ENCODE results near the gene MAJIN. TPM values are rescaled to one million over a fixed set of nuclear protein-coding genes. Genes with fewer than 3 reads are reported as not detected.
A peak's percentile ranks its signal among the peaks of the same experiment; 100 is the strongest.
"Not testable (repeated sequence)": the region's sequence is repeated elsewhere in the genome, so short reads cannot be mapped to it uniquely, and the experiment has no call there.

The MAJIN gene
- not detected for total RNA-seq

GRCh38 chr11:64971421-64972233 is at the start of gene MAJIN:
Gene MAJIN (minus strand): TSS chr11:64972108. CDS start chr11:64959405, 12,703 bp downstream.
- CTCF ChIA-PET = interaction anchor here (0.7 to 1.7 kb wide), 5 partner anchors 43 to 523 kb away, joined by 3 to 6 read pairs (median 4); partner anchors contain the start of gene ARL2
- DNase-seq (peak; percentile 88), ATAC-seq (peak; percentile 80)
- H3K4me1 Mint-ChIP-seq = peaks cover 37% of the 10 kb centered on the region
- H3K27me3 Mint-ChIP-seq = no peaks in the 10 kb centered on the region
- H3K9me3 Mint-ChIP-seq (ENCODE audit: low read depth) = no peaks in the 10 kb centered on the region
- H3K36me3 Mint-ChIP-seq = no peaks in the 10 kb centered on the region
- peak within 1 kb of the TSS; percentile 59 for H3K27ac Mint-ChIP-seq
- H3K4me3 Mint-ChIP-seq = peak within 1 kb of the TSS; percentile 56

GRCh38 chr11:65021509-65021908 is 49.6 kb upstream of the MAJIN start:
- Mint-ChIP-seq H3K27ac (no peak overlapping the region), H3K27me3 (no peaks in the 10 kb centered on the region), H3K9me3 (ENCODE audit: low read depth) (no peaks in the 10 kb centered on the region), H3K36me3 (peaks cover 16% of the 10 kb centered on the region), H3K4me1 (peaks cover 30% of the 10 kb centered on the region), H3K4me3 (no peak overlapping the region)
- DNase-seq (no peak), ATAC-seq (no peak)
- CTCF ChIA-PET = interaction anchor here (0.6 to 1.6 kb wide), 4 partner anchors 8 to 204 kb away, joined by 3 to 8 read pairs (median 4); partner anchors contain the start of gene ARL2

GRCh38 chr11:65021003-65021402 is 49.1 kb upstream of the MAJIN start:
- CTCF ChIA-PET = interaction anchor here (0.6 to 1.6 kb wide), 2 partner anchors 11 to 204 kb away, joined by 3 to 6 read pairs; no protein-coding TSS in a partner anchor
- DNase-seq = peak; percentile 78
- H3K4me3 Mint-ChIP-seq = no peak overlapping the region
- H3K27me3 Mint-ChIP-seq = no peaks in the 10 kb centered on the region
- H3K4me1 Mint-ChIP-seq = peaks cover 31% of the 10 kb centered on the region
- peak overlapping the region; percentile 42 for H3K27ac Mint-ChIP-seq
- H3K9me3 Mint-ChIP-seq (ENCODE audit: low read depth) = no peaks in the 10 kb centered on the region
- H3K36me3 Mint-ChIP-seq = peaks cover 18% of the 10 kb centered on the region
- ATAC-seq = peak; percentile 81

DNA sequence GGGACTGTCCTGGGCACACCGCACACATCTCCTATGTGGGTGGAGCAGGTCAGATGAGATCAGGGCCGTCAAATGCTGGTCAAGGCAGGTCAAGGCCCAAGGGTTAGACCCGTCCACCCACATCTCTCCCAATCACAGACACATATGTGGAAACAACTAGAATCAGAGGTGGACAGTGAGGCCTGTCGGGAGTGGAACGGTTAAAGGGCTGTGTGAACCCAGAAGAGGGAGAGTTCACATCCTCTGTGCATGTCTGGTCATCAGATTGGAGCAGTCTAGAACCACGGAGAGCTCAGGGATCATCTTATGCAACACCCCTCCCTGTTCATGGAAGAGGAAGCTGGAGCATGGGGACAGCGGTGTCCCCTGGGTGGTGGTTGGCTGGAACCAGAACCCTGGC is 47.9 kb upstream of the MAJIN start:
- no peak overlapping the region for H3K27ac Mint-ChIP-seq
- DNase-seq (no peak), ATAC-seq (no peak)
- CTCF ChIA-PET = no interaction called here
- H3K9me3 Mint-ChIP-seq (ENCODE audit: low read depth) = no peaks in the 10 kb centered on the region
- peaks cover 40% of the 10 kb centered on the region for H3K4me1 Mint-ChIP-seq
- peaks cover 18% of the 10 kb centered on the region for H3K36me3 Mint-ChIP-seq
- no peaks in the 10 kb centered on the region for H3K27me3 Mint-ChIP-seq
- H3K4me3 Mint-ChIP-seq = no peak overlapping the region

GRCh38 chr11:65017937-65018336 is 46.0 kb upstream of the MAJIN start:
- CTCF ChIA-PET = interaction anchor here (0.9 to 2.2 kb wide), 2 partner anchors 9 to 99 kb away, joined by 3 to 5 read pairs; partner anchors contain the start of genes SNX15 and ZNHIT2
- peaks cover 48% of the 10 kb centered on the region for H3K4me1 Mint-ChIP-seq
- no peak for DNase-seq
- ATAC-seq = no peak
- H3K27me3 Mint-ChIP-seq = no peaks in the 10 kb centered on the region
- H3K27ac Mint-ChIP-seq = no peak overlapping the region
- H3K36me3 Mint-ChIP-seq = peaks cover 18% of the 10 kb centered on the region
- no peaks in the 10 kb centered on the region for H3K9me3 Mint-ChIP-seq (ENCODE audit: low read depth)
- no peak overlapping the region for H3K4me3 Mint-ChIP-seq

DNA sequence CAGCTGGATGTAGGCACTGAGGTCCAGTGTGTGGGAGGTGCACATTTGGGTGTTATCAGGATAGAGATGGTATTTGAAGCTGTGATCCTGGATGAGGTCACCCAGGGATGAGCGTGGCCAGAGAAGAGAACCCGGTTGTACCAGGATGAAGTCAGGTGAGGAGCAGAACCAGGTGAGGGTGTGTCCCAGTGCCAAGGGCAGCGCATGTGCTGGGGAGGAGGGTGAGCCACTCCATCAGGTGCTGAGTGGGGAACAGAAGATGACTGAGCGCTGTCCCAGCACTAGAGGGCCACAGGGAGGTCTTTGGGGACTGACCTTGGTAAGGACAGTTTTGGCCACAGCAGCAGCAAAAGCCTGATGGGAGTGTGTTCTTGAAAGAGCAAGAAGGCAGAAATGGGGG is 44.8 kb upstream of the MAJIN start:
- Mint-ChIP-seq H3K27ac (no peak overlapping the region), H3K36me3 (peaks cover 16% of the 10 kb centered on the region), H3K4me3 (no peak overlapping the region), H3K27me3 (no peaks in the 10 kb centered on the region), H3K4me1 (peaks cover 44% of the 10 kb centered on the region), H3K9me3 (ENCODE audit: low read depth) (no peaks in the 10 kb centered on the region)
- no peak for DNase-seq
- ATAC-seq = no peak
- CTCF ChIA-PET = interaction anchor here (2.2 to 5.8 kb wide), 2 partner anchors 10 kb away, joined by 5 to 81 read pairs; partner anchors contain the start of gene SNX15

GRCh38 chr11:65014726-65015227 is 42.9 kb upstream of the MAJIN start:
- H3K4me3 Mint-ChIP-seq = peak overlapping the region; percentile 83
- H3K27ac Mint-ChIP-seq = peak overlapping the region; percentile 90
- H3K9me3 Mint-ChIP-seq (ENCODE audit: low read depth) = no peaks in the 10 kb centered on the region
- no peak for DNase-seq
- CTCF ChIA-PET = interaction anchor here (0.6 to 6.3 kb wide), 45 partner anchors 8 to 826 kb away, joined by 3 to 81 read pairs (median 6); partner anchors contain the start of genes BATF2, CAPN1, CDC42BPG and CDCA5
- peaks cover 13% of the 10 kb centered on the region for H3K36me3 Mint-ChIP-seq
- no peaks in the 10 kb centered on the region for H3K27me3 Mint-ChIP-seq
- peaks cover 32% of the 10 kb centered on the region for H3K4me1 Mint-ChIP-seq
- ATAC-seq = no peak

- ATAC-seq = peak; percentile 84
- peak within 1 kb of the TSS; percentile 97 for H3K27ac Mint-ChIP-seq
- peak; percentile 91 for DNase-seq
- CTCF ChIA-PET = interaction anchor here (0.6 to 6.3 kb wide), 45 partner anchors 8 to 826 kb away, joined by 3 to 81 read pairs (median 6); partner anchors contain the start of genes BATF2, CAPN1, CDC42BPG and CDCA5
- peaks cover 10% of the 10 kb centered on the region for H3K36me3 Mint-ChIP-seq
- no peaks in the 10 kb centered on the region for H3K9me3 Mint-ChIP-seq (ENCODE audit: low read depth)
- H3K4me3 Mint-ChIP-seq = peak within 1 kb of the TSS; percentile 84
- no peaks in the 10 kb centered on the region for H3K27me3 Mint-ChIP-seq
- H3K4me1 Mint-ChIP-seq = peaks cover 28% of the 10 kb centered on the region
Observed at GRCh38 chr11:65013888-65014725, 42.2 kb upstream of the MAJIN start, which contains the start of gene ARL2. Gene ARL2 (plus strand): TSS chr11:65014160. CDS start chr11:65014208, 48 bp downstream.

- CTCF ChIA-PET = interaction anchor here (0.5 to 6.3 kb wide), 43 partner anchors 9 to 324 kb away, joined by 3 to 81 read pairs (median 6); partner anchors contain the start of genes BATF2, CAPN1, CDC42BPG and CDCA5
Observed at GRCh38 chr11:65013130-65013887, 41.4 kb upstream of the MAJIN start.

DNA sequence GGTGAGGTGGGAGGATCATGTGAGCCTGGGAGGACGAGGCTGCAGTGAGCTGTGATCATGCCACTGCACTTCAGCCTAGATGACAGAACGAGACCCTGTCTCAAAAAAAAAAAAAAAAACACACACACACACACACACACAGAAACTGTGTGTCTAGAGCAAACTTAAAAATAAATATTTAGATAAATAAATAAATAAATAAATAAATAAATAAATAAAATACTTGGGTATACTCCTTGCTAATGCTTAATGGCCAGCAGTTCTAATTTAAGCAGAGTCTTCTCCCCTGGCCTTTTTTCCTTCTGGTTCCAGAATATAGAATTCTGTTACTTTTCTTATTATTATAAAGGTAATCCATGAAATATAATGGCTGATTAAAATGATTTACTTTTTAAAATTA is 37.0 kb upstream of the MAJIN start:
- no peaks in the 10 kb centered on the region for H3K27me3 Mint-ChIP-seq
- H3K9me3 Mint-ChIP-seq (ENCODE audit: low read depth) = no peaks in the 10 kb centered on the region
- DNase-seq (no peak), ATAC-seq (no peak)
- H3K36me3 Mint-ChIP-seq = no peaks in the 10 kb centered on the region
- H3K27ac Mint-ChIP-seq = no peak overlapping the region
- CTCF ChIA-PET = interaction anchor here (0.7 kb wide), 3 partner anchors 26 to 220 kb away, joined by 3 to 4 read pairs (median 3); partner anchors contain the start of gene CDC42BPG
- H3K4me3 Mint-ChIP-seq = no peak overlapping the region
- peaks cover 7% of the 10 kb centered on the region for H3K4me1 Mint-ChIP-seq

More at GRCh38 chr11:65013130-65013887, 41.4 kb upstream of the MAJIN start:
- peaks cover 10% of the 10 kb centered on the region for H3K36me3 Mint-ChIP-seq
- no peaks in the 10 kb centered on the region for H3K9me3 Mint-ChIP-seq (ENCODE audit: low read depth)
- no peaks in the 10 kb centered on the region for H3K27me3 Mint-ChIP-seq
- peak overlapping the region; percentile 84 for H3K4me3 Mint-ChIP-seq
- DNase-seq (peak; percentile 96), ATAC-seq (peak; percentile 85)
- H3K27ac Mint-ChIP-seq = peak overlapping the region; percentile 97
- peaks cover 28% of the 10 kb centered on the region for H3K4me1 Mint-ChIP-seq

GRCh38 chr11:65008016-65008415 is 36.1 kb upstream of the MAJIN start:
- Mint-ChIP-seq H3K27ac (no peak overlapping the region), H3K36me3 (no peaks in the 10 kb centered on the region), H3K4me3 (no peak overlapping the region), H3K4me1 (peaks cover 3% of the 10 kb centered on the region), H3K9me3 (ENCODE audit: low read depth) (no peaks in the 10 kb centered on the region), H3K27me3 (no peaks in the 10 kb centered on the region)
- DNase-seq (no peak), ATAC-seq (no peak)
- CTCF ChIA-PET = interaction anchor here (0.9 kb wide), 1 partner anchor 113 kb away, joined by 3 read pairs; no protein-coding TSS in a partner anchor

DNA sequence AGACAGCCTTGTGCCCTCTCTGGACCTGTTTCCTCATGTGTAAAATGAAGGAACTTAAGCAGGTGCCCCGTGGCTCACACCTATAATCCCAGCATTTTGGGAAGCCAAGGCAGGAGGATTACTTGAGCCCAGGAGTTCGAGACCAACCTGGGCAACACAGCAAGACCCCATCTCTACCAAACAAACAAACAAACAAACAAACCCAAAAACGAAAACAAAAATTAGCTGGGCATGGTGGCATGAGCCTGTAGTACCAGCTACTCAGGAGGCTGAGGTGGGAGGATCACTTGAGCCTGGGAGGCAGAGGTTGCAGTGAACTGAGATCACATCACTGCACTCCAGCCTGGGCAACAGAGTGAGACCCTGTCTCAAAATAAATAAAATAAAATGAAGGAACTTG is 32.1 kb upstream of the MAJIN start:
- not testable (repeated sequence) for H3K4me1 Mint-ChIP-seq; H3K27ac Mint-ChIP-seq; H3K4me3 Mint-ChIP-seq; ATAC-seq; H3K36me3 Mint-ChIP-seq; H3K27me3 Mint-ChIP-seq; DNase-seq; H3K9me3 Mint-ChIP-seq (ENCODE audit: low read depth)
- CTCF ChIA-PET = interaction anchor here (1.9 kb wide), 1 partner anchor 10 kb away, joined by 6 read pairs; the partner anchor contains the start of gene ARL2
